A673 (cell line): ENCODE measurements around the gene WDR17.

ENCODE experiments used
- CTCF ChIP-seq: fragments of 300-800, 200-600 bp; sonication (generic); conservative IDR thresholded peaks from 2 replicates; pipeline ENCODE4 v1.5.1; 2017; ENCODE audit warnings: low read depth, mild to moderate bottlenecking, antibody characterized with exemption, low read length, moderate library complexity, mixed read lengths
- EZH2 ChIP-seq: fragments of 200-600 bp; sonication (generic); IDR thresholded peaks from 2 replicates; pipeline ENCODE4 v1.6.1; 2017; ENCODE audit warnings: borderline replicate concordance, low read depth, mild to moderate bottlenecking, mixed read lengths, antibody characterized with exemption, low read length; ENCODE audit not compliant: poor library complexity, severe bottlenecking

GRCh38 chr4:176107695-176108094 lies 42.1 kb downstream of the WDR17 start:
- TF ChIP-seq CTCF (no peak), EZH2 (no peak)
